Chondrocyte (in vitro differentiated cells): ENCODE data around the gene ABTB1. TPM values are rescaled to one million over a fixed set of nuclear protein-coding genes. Genes with fewer than 3 reads are reported as not detected.

ENCODE experiments used
- DNase-seq: peaks from one replicate; pipeline ENCODE4 v3.0.0; 2021; ENCODE audit warnings: mixed read lengths, low spot score
- H3K27ac Mint-ChIP-seq: one replicate; pipeline ENCODE4 v1.8.0; 2021; ENCODE audit warnings: mild to moderate bottlenecking, moderate library complexity, mixed read lengths; ENCODE audit not compliant: unreplicated experiment
- H3K27me3 Mint-ChIP-seq: 2 replicates; pipeline ENCODE4 v1.8.0; 2021; ENCODE audit warnings: low read depth, mixed read lengths
- H3K36me3 Mint-ChIP-seq: 2 replicates; pipeline ENCODE4 v1.8.0; 2021; ENCODE audit warnings: low read depth, mixed read lengths
- H3K4me1 Mint-ChIP-seq: 2 replicates; pipeline ENCODE4 v1.8.0; 2021; ENCODE audit warnings: low read depth, mild to moderate bottlenecking, mixed read lengths
- H3K4me3 Mint-ChIP-seq: one replicate; pipeline ENCODE4 v1.8.0; 2021; ENCODE audit warnings: mild to moderate bottlenecking, moderate library complexity, mixed read lengths; ENCODE audit not compliant: unreplicated experiment
- H3K9me3 Mint-ChIP-seq: 2 replicates; pipeline ENCODE4 v1.8.0; 2021; ENCODE audit warnings: low read depth, mixed read lengths
- CTCF ChIP-seq: fragments of 200-600 bp; sonication (generic); IDR thresholded peaks from 2 replicates; pipeline ENCODE4 v1.5.0; 2021; ENCODE audit warnings: antibody characterized with exemption, mild to moderate bottlenecking, moderate library complexity
- total RNA-seq: library from RNA; stranded (reverse); gene quantifications from 3 replicates; pipeline ENCODE4 v1.2.1, GENCODE V29; 2021

Gene ABTB1
- total RNA-seq, 1 donor from 2014 or later: 26.7 TPM

- H3K27ac Mint-ChIP-seq: peak overlapping the region; percentile 37
- no peaks in the 10 kb centered on the region for H3K27me3 Mint-ChIP-seq
- no peak for DNase-seq
- no peak overlapping the region for H3K4me3 Mint-ChIP-seq
- peaks cover 8% of the 10 kb centered on the region for H3K9me3 Mint-ChIP-seq
- peaks cover 30% of the 10 kb centered on the region for H3K4me1 Mint-ChIP-seq
- TF ChIP-seq CTCF: no peak
- H3K36me3 Mint-ChIP-seq: peaks cover 17% of the 10 kb centered on the region
Observed at GRCh38 chr3:127707851-127708411, 35.2 kb downstream of the ABTB1 start.

GRCh38 chr3:127708837-127709236 is 36.1 kb downstream of the ABTB1 start:
- H3K27me3 Mint-ChIP-seq: no peaks in the 10 kb centered on the region
- H3K4me3 Mint-ChIP-seq: no peak overlapping the region

GRCh38 chr3:127709320-127710060 is 36.7 kb downstream of the ABTB1 start:
- no peak for DNase-seq

More at GRCh38 chr3:127708837-127709236, 36.1 kb downstream of the ABTB1 start:
- Mint-ChIP-seq H3K36me3 (peaks cover 10% of the 10 kb centered on the region), H3K27ac (no peak overlapping the region), H3K9me3 (peaks cover under 1% of the 10 kb centered on the region), H3K4me1 (peaks cover 36% of the 10 kb centered on the region)
- TF ChIP-seq CTCF: no peak
- DNase-seq: no peak

GRCh38 chr3:127710155-127710941 is 37.6 kb downstream of the ABTB1 start:
- H3K4me3 Mint-ChIP-seq: no peak overlapping the region
- peaks cover 6% of the 10 kb centered on the region for H3K36me3 Mint-ChIP-seq

More at GRCh38 chr3:127709320-127710060, 36.7 kb downstream of the ABTB1 start:
- no peak for TF ChIP-seq CTCF
- Mint-ChIP-seq H3K4me1 (peaks cover 42% of the 10 kb centered on the region), H3K36me3 (peaks cover 8% of the 10 kb centered on the region), H3K9me3 (no peaks in the 10 kb centered on the region), H3K27ac (no peak overlapping the region), H3K27me3 (no peaks in the 10 kb centered on the region), H3K4me3 (no peak overlapping the region)

More at GRCh38 chr3:127710155-127710941, 37.6 kb downstream of the ABTB1 start:
- Mint-ChIP-seq H3K9me3 (no peaks in the 10 kb centered on the region), H3K27me3 (no peaks in the 10 kb centered on the region), H3K4me1 (peaks cover 43% of the 10 kb centered on the region), H3K27ac (no peak overlapping the region)
- DNase-seq: no peak
- TF ChIP-seq CTCF: no peak
